ENCODE results near the gene EXOC1.
A peak's percentile ranks its signal among the peaks of the same experiment; 100 is the strongest.

EXOC1 gene

DNA sequence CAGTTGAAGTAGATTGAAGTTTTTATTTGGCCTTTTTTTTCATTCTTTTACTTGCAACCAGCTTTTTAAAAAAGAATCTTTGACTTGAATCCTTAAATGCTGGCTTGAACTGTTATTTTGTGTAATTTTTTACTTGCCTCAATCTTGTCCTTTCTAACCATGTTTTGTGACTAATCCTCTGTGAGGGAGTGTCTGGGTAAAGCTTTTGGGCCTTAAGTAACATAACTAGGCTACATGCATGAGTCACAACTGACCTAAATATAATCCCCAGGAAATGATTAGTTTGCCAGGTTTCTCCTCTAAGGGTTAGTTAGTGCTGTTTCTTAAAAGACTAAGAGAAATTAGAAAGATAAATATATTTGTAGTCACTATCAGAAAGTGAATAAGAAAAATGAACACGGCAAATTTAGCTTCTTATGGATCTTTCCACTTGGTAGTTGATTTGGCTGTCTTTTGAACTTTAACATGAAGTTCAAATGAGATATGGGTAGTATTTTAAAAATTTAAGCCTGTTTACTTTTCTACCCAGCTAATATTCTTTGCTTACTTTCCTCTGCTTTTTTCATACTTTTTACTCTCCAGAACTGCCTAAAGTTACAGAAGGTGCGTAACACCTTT, 13.0 kb downstream of the EXOC1 start:
- ATAC-seq (replicated peaks), result peak; percentile 66 to 82
- peaks cover 5 to 16% of the 10 kb centered on the region in 2 donors for H3K4me1 Mint-ChIP-seq
- no peak for DNase-seq
- peaks cover 19 to 37% of the 10 kb centered on the region in 2 donors for H3K36me3 Mint-ChIP-seq
- no peaks in the 10 kb centered on the region for H3K27me3 Mint-ChIP-seq
- no peak overlapping the region for H3K27ac Mint-ChIP-seq
- H3K4me3 Mint-ChIP-seq, result no peak overlapping the region
- H3K9me3 Mint-ChIP-seq, result no peaks in the 10 kb centered on the region

DNA sequence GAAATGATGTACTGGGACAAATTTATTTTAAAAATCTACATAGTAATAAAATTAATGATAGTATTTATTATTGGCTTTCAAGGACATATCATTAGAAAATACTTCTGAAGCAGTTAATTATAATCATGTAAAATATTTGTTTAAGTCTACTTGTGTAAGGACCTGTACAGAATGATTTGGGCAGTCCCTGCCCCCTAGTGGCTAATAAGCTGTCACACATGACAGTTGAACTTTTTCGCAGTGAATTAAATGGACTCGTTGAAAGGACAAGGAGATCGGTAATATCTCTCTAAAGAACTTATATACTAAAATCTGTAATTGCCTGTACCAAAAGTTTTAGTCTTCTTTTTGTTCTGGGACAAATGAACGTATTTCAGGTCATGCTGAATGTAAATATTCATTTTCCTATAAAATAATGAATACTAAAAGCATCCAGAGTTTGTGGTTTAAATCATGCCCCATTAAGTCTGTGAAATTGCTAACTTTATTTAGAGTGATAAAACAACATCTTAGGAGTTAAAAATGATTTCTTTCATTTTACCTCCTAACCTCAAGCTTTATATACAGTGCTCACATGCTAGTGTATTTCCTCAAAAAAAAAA, 13.6 kb downstream of the EXOC1 start:
- ATAC-seq (replicated peaks), result peak; percentile 89 to 94
- H3K27ac Mint-ChIP-seq, result no peak overlapping the region
- no peak for DNase-seq

DNA sequence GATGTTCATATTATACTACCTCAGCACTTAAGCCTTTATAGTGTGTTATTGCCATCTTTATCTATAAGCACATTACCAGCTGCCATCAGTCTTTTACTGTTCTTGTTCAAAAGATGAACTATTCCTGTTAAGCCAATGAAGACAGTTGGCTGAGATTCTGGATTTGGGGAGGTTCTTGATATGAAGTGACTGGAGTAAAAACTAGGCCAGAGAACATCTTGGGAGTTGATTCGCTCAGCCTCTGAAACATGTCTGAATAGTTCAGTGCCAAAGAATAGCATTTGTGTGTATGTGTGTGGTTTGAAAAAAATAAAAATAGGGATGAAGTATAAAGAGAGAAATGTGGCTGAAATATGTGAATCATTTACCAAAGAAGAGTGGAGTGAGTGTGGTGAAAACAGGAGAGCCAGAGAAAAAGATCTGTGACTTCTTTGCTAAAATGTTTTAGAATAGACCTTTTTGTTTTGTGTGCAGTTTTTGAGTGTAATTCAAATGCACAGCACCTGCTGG, 15.2 kb downstream of the EXOC1 start:
- no peaks in the 10 kb centered on the region for H3K27me3 Mint-ChIP-seq
- no peak overlapping the region for H3K4me3 Mint-ChIP-seq
- ATAC-seq (replicated peaks) (no peak), DNase-seq (no peak)
- H3K27ac Mint-ChIP-seq, result no peak overlapping the region
- peaks cover 5 to 16% of the 10 kb centered on the region in 2 donors for H3K4me1 Mint-ChIP-seq
- no peaks in the 10 kb centered on the region for H3K9me3 Mint-ChIP-seq
- peaks cover 22 to 39% of the 10 kb centered on the region in 2 donors for H3K36me3 Mint-ChIP-seq

More for the DNA sequence above, 13.6 kb downstream of the EXOC1 start:
- peaks cover 19 to 32% of the 10 kb centered on the region in 2 donors for H3K36me3 Mint-ChIP-seq
- H3K27me3 Mint-ChIP-seq, result no peaks in the 10 kb centered on the region
- H3K9me3 Mint-ChIP-seq, result no peaks in the 10 kb centered on the region
- H3K4me1 Mint-ChIP-seq, result peaks cover 5 to 16% of the 10 kb centered on the region in 2 donors
- H3K4me3 Mint-ChIP-seq, result no peak overlapping the region

DNA sequence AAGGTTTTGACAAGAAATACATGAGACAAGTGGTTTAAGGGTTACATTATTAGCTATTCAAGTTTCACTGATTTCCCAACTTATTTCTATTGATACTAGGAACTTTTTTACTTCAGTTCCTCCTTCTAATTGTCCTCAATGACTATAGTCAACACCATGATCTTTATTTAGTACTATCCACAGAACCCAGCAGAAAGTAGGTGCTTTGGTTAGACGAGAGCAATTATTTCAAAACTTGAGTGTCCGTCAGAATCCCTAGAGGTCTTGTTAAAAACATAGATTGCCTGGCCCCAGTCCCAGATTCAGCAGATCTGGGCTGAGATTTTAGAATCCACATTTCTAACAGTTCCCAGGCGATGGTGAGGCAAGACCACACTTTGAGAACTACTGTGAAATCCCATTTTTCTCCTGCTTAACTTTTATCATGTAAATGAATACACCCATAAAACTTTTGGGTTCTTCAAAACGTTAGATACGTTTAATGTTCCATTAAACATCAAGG, 17.9 kb downstream of the EXOC1 start:
- H3K4me3 Mint-ChIP-seq, result no peak overlapping the region
- no peak for DNase-seq
- H3K9me3 Mint-ChIP-seq, result no peaks in the 10 kb centered on the region
- H3K36me3 Mint-ChIP-seq, result peaks cover 22 to 37% of the 10 kb centered on the region in 2 donors
- H3K27ac Mint-ChIP-seq, result no peak overlapping the region
- ATAC-seq (replicated peaks), result no peak
- no peaks in the 10 kb centered on the region for H3K27me3 Mint-ChIP-seq
- H3K4me1 Mint-ChIP-seq, result peaks cover 2 to 6% of the 10 kb centered on the region in 2 donors

DNA sequence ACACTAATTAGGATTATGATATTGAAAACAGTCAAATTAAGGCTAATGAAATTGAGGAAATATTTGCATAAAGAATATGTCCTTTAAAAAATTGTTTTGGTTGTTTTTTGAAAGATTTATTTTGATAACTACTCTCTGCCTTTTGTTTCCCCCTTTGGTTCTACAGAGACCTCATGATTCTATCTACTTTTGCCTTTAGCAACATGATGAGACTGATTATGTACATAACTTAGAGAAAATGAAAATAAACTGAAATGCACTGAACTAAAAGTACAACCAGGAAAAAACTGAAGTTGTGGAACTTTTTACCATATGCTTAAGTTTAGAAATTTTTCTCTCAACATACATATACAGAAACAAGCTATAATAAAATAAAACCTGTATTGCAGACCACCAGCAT, 21.4 kb downstream of the EXOC1 start:
- Mint-ChIP-seq H3K4me1 (no peaks in the 10 kb centered on the region), H3K9me3 (no peaks in the 10 kb centered on the region), H3K4me3 (no peak overlapping the region), H3K36me3 (peaks cover 28 to 46% of the 10 kb centered on the region in 2 donors), H3K27ac (no peak overlapping the region), H3K27me3 (no peaks in the 10 kb centered on the region)
- DNase-seq, result no peak
- ATAC-seq (replicated peaks), result no peak

DNA sequence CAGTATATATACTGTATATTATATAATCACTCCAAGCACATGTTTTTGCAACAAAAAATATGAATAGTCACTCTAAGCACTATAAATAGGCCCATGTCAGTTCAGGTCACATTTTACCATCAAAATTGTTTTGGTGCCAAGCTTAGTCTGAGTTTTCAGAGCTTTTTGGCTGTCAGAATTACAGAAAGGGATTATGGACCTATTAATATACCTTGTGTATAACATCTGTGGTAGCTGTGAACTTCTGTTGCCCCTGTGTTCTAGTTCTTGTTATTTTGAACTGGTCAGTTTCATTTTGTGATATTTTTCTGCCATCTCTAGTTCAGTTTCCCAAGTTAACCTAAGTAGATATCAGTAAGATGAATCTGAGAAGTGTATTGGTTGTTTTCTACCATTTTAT, 22.9 kb downstream of the EXOC1 start:
- Mint-ChIP-seq H3K27me3 (no peaks in the 10 kb centered on the region), H3K36me3 (peaks cover 25 to 42% of the 10 kb centered on the region in 2 donors), H3K4me1 (no peaks in the 10 kb centered on the region), H3K27ac (no peak overlapping the region), H3K9me3 (no peaks in the 10 kb centered on the region), H3K4me3 (no peak overlapping the region)
- ATAC-seq (replicated peaks) (no peak), DNase-seq (no peak)

DNA sequence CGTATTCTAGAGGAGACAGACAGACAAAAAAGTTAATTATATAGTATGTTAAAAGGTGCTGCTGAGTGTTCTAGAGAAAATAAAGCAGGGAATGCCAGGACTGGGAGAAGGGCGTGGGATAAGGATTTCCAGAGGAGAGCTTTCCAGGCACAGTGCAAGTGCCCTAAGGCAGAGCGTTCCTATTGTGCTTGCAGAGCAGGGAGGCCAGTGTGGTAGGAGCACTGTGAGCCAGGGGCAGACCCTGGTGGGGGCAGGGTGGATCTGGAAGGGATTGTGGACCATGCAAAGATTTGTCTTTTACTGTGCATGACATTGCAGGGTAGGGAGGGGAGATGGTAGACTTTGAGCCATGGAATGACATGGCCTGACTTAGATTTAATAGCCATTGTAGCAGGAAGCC, 25.8 kb downstream of the EXOC1 start:
- Mint-ChIP-seq H3K4me1 (no peaks in the 10 kb centered on the region), H3K36me3 (peaks cover 30 to 38% of the 10 kb centered on the region in 2 donors), H3K27me3 (no peaks in the 10 kb centered on the region), H3K9me3 (no peaks in the 10 kb centered on the region), H3K27ac (no peak overlapping the region), H3K4me3 (no peak overlapping the region)
- no peak for DNase-seq
- no peak for ATAC-seq (replicated peaks)

DNA sequence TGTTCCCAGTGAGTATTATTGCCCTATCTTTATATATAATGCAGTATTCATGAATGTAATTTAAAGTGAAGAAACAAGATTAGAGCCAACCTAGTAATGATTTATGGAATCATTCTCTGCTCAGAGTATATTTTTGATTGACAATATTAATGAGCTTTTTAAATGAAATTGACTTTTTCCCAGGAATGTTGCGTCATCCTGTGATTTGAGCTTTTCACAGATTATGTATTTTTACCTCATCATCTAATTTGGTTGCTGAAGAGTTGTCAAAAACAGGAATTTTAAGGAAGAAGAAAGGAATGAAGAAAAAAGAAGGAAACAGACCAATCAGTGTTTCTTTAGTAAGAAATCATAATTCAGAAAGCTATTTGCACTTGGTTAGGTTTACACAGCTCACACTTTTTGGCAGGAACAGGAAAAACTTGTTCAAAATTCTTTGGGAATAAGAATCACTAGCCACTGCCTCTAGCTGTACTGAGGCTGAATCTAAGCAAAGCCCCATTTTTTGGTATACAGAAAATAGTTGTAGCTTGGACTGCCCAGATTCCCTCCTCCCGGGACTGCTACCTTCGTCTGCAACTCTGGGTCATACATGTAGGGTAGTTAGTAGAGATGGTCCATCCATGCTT, 27.3 kb downstream of the EXOC1 start:
- Mint-ChIP-seq H3K4me1 (no peaks in the 10 kb centered on the region), H3K27me3 (no peaks in the 10 kb centered on the region), H3K27ac (no peak overlapping the region), H3K36me3 (peaks cover 30 to 38% of the 10 kb centered on the region in 2 donors), H3K4me3 (no peak overlapping the region), H3K9me3 (no peaks in the 10 kb centered on the region)
- ATAC-seq (replicated peaks), result no peak
- DNase-seq, result no peak

DNA sequence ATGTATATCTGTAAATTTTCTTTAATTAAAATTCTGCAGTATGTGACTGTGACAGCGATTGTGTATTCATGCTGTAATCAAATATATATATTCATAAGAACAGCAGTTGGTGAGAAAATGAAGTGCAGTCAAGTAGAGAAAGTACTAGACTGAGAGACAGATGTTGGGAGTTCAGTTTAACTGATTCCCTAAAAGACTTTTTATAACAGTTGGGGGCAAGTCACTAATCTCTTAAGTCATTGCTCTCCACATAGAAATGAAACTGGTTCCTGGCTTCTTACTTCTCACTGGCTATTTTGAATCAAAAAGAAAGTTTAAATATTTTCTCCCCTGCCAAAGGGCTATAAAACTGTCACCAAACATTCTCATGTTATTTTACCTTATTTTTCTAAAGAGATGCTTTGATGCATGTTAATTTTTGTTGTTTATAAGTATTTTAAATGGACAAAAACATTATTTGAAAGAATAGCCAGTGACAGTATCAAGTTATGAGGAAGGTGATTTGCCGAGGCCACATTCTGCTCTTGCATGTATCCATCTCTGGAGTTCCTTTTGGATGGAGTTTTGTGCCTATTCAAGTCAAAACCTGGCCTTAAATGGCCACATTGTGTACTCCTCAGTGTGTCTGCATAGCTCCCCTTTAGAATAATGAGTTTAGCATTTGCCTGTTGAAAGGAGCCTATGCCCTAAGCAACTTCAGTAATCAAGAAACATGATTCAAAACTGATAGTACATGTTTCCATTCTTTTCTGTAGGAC, 30.8 kb downstream of the EXOC1 start:
- no peak overlapping the region for H3K4me3 Mint-ChIP-seq
- DNase-seq, result no peak
- ATAC-seq (replicated peaks), result no peak
- peaks cover 18 to 23% of the 10 kb centered on the region in 2 donors for H3K36me3 Mint-ChIP-seq
- H3K4me1 Mint-ChIP-seq, result no peaks in the 10 kb centered on the region
- no peaks in the 10 kb centered on the region for H3K9me3 Mint-ChIP-seq
- H3K27me3 Mint-ChIP-seq, result no peaks in the 10 kb centered on the region
- H3K27ac Mint-ChIP-seq, result no peak overlapping the region

DNA sequence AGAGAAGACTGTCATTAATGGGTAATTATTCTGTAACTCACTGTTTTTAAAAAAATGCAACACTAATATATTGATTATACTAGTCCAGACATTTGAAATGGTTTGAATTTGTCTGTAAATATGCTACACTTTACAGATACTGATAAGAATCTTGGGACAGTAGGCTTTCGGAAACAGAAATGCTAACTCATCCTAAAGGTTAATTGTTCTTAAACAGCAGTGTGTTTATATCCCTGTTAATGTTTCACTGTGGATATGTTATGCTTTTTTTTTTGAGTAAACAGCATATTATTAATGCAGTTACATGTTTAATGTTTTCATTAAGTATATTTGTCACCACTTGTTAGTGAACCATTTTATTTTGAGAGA, 31.4 kb downstream of the EXOC1 start:
- H3K4me1 Mint-ChIP-seq, result no peaks in the 10 kb centered on the region
- H3K36me3 Mint-ChIP-seq, result peaks cover 18 to 22% of the 10 kb centered on the region in 2 donors
- no peaks in the 10 kb centered on the region for H3K9me3 Mint-ChIP-seq
- ATAC-seq (replicated peaks), result no peak
- no peak for DNase-seq
- H3K27ac Mint-ChIP-seq, result no peak overlapping the region
- no peaks in the 10 kb centered on the region for H3K27me3 Mint-ChIP-seq
- H3K4me3 Mint-ChIP-seq, result no peak overlapping the region

DNA sequence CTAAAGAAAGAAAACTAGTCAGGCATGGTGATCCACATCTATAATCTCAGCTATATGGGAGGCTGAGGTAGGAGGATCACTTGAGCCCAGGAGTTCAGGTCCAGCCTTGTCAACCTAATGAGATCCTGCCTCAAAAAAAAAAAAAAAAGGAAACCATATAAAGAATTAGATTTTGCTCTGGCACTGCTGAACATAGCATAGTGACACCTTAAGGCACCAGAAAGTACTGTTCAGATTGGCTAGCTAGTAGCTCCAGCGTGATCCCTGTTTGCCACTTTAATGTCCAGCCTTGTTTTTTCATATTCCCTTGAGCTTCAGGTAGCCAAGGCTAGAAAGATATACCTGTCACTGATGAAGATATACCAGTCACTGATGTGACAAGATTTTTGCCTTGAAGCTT, 34.1 kb downstream of the EXOC1 start:
- H3K27ac Mint-ChIP-seq, result no peak overlapping the region
- peaks cover 5 to 15% of the 10 kb centered on the region in 2 donors for H3K36me3 Mint-ChIP-seq
- H3K4me3 Mint-ChIP-seq, result no peak overlapping the region
- no peaks in the 10 kb centered on the region for H3K9me3 Mint-ChIP-seq
- H3K27me3 Mint-ChIP-seq, result no peaks in the 10 kb centered on the region
- H3K4me1 Mint-ChIP-seq, result peaks cover 3 to 6% of the 10 kb centered on the region in 2 donors
- DNase-seq (no peak), ATAC-seq (replicated peaks) (no peak)

DNA sequence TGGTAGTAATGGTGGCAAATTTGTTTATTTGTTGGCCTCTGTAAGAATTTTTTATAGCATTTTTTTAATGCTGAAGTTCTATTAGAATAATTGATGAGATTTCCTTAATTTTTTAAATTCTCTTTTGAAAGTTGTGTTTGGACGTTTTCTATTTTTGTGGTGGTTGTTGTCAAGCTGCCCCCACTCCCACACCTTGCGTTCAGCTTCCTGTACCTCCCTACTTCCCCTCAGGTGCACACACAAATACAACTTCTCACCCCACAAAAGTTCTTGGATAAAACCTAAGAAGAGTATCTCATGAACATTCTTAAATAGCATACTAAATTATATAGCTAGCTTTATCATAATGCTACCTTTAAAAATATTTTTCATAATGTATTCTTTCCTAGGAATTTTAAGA, 38.7 kb downstream of the EXOC1 start:
- DNase-seq, result no peak
- peaks cover 3 to 6% of the 10 kb centered on the region in 2 donors for H3K4me1 Mint-ChIP-seq
- no peak for ATAC-seq (replicated peaks)
- no peak overlapping the region for H3K4me3 Mint-ChIP-seq
- peaks cover 8 to 21% of the 10 kb centered on the region in 2 donors for H3K36me3 Mint-ChIP-seq
- H3K9me3 Mint-ChIP-seq, result no peaks in the 10 kb centered on the region
- H3K27me3 Mint-ChIP-seq, result no peaks in the 10 kb centered on the region
- H3K27ac Mint-ChIP-seq, result no peak overlapping the region

DNA sequence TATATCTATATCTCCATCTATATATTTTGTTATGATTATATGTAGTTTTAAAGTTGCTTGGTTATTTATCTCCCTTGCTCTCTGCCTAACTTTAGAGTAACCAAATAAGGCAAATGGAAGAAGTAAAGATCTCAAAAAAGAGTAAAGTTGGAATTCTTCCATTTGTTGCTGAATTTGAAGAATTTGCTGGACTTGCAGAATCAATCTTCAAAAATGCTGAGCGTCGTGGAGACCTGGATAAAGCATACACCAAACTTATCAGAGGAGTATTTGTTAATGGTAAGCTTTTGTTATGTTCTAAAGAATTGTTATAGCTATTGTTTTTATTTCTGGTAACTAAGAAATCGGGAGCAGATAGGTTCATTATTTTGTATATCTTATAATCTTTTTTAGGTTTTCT, 43.2 kb downstream of the EXOC1 start:
- no peaks in the 10 kb centered on the region for H3K27me3 Mint-ChIP-seq
- no peak overlapping the region for H3K27ac Mint-ChIP-seq
- H3K9me3 Mint-ChIP-seq, result no peaks in the 10 kb centered on the region
- H3K36me3 Mint-ChIP-seq, result peaks cover 6 to 17% of the 10 kb centered on the region in 2 donors
- ATAC-seq (replicated peaks) (no peak), DNase-seq (no peak)
- H3K4me1 Mint-ChIP-seq, result peaks cover 0 to 6% of the 10 kb centered on the region in 2 donors
- no peak overlapping the region for H3K4me3 Mint-ChIP-seq

DNA sequence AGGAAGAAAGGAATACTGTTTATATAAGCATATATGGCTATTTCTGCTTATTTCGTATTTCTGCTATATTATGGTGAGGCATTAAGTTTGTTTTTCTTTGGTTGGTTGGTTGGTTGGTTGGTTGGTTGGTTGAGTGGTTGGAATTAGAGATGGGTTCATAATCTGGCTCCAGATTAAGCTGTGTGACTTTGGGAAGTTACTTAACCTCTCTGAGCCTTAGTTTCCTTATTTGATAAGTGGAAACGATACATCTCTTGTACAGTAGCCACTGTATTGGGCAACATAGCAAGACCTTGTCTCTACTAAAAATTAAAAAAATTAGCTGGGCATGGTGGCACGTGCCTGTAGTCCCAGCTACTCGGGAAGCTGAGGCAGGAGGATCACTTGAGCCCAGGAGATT, 49.2 kb downstream of the EXOC1 start:
- DNase-seq (no peak), ATAC-seq (replicated peaks) (no peak)
- Mint-ChIP-seq H3K36me3 (peaks cover 16 to 39% of the 10 kb centered on the region in 2 donors), H3K4me1 (peaks cover 2 to 10% of the 10 kb centered on the region in 2 donors), H3K27ac (no peak overlapping the region), H3K4me3 (no peak overlapping the region), H3K9me3 (no peaks in the 10 kb centered on the region), H3K27me3 (no peaks in the 10 kb centered on the region)

All from stimulated activated naive B cell treated with anti-CD40 and anti-IgM and Interleukin-4, amounts not matched to agents 10 μg/mL and 1 μg/mL and 100 μg/mL, for 72 hours (primary cell).